ENCODE data around the gene BCAS4. TPM values are rescaled to one million over a fixed set of nuclear protein-coding genes. Genes with fewer than 3 reads are reported as not detected.

Gene BCAS4
- total and polyA plus RNA-seq, 2 donors (not counting 1 experiment from before 2014, with no cell fraction given): 14.1 to 33.7 TPM

- Histone ChIP-seq H3K4me3 (replicated peaks in 1 of 4; ENCODE audit: control extremely low read depth in 1 of 4, insufficient read depth in 1 of 4, low read depth in 3 of 4, low read length in 4 of 4) (no peak overlapping the region), H3K27ac (ENCODE audit: insufficient read depth, low read length) (no peak overlapping the region), H4K20me1 (ENCODE audit: control insufficient read depth, extremely low read depth, insufficient read depth, low read length) (no peaks in the 10 kb centered on the region), H3K4me1 (ENCODE audit: control insufficient read depth, extremely low read depth, insufficient read depth, low read length) (no peaks in the 10 kb centered on the region), H3K27me3 (ENCODE audit: control insufficient read depth, insufficient read depth, low read length) (no peaks in the 10 kb centered on the region), H3K9ac (ENCODE audit: insufficient read depth, low read length) (no peak overlapping the region), H3K36me3 (ENCODE audit: control insufficient read depth, insufficient read depth, low read length) (no peaks in the 10 kb centered on the region), H3K79me2 (ENCODE audit: control insufficient read depth, insufficient read depth, low read length) (no peaks in the 10 kb centered on the region), H2AFZ (ENCODE audit: low read length) (no peak overlapping the region), H3K4me2 (ENCODE audit: extremely low read depth, insufficient read depth, low read length) (no peak overlapping the region), H3K9me3 (ENCODE audit: control insufficient read depth, insufficient read depth, low read depth, low read length) (no peaks in the 10 kb centered on the region)
- no peak for DNase-seq (ENCODE audit: low read depth in 2 of 2)
- TF ChIP-seq EZH2 (IDR thresholded peaks at IDR 0.05; ENCODE audit: low read length, missing control alignments): no peak
- TF ChIP-seq CTCF (conservative IDR thresholded peaks at IDR 0.05 in 1 of 2, IDR thresholded peaks at IDR 0.05 in 1 of 2; ENCODE audit: low read depth in 1 of 2, low read length in 2 of 2): no peak
Observed at GRCh38 chr20:50865591-50865990, 70.7 kb downstream of the BCAS4 start.

- Histone ChIP-seq H3K4me1 (ENCODE audit: control insufficient read depth, extremely low read depth, insufficient read depth, low read length) (no peaks in the 10 kb centered on the region), H3K9me3 (ENCODE audit: control insufficient read depth, insufficient read depth, low read depth, low read length) (no peaks in the 10 kb centered on the region), H3K36me3 (ENCODE audit: control insufficient read depth, insufficient read depth, low read length) (no peaks in the 10 kb centered on the region), H2AFZ (ENCODE audit: low read length) (no peak overlapping the region), H3K79me2 (ENCODE audit: control insufficient read depth, insufficient read depth, low read length) (no peaks in the 10 kb centered on the region), H3K27me3 (ENCODE audit: control insufficient read depth, insufficient read depth, low read length) (no peaks in the 10 kb centered on the region), H4K20me1 (ENCODE audit: control insufficient read depth, extremely low read depth, insufficient read depth, low read length) (no peaks in the 10 kb centered on the region), H3K9ac (ENCODE audit: insufficient read depth, low read length) (no peak overlapping the region), H3K4me2 (ENCODE audit: extremely low read depth, insufficient read depth, low read length) (no peak overlapping the region), H3K27ac (ENCODE audit: insufficient read depth, low read length) (no peak overlapping the region), H3K4me3 (replicated peaks in 1 of 4; ENCODE audit: control extremely low read depth in 1 of 4, insufficient read depth in 1 of 4, low read depth in 3 of 4, low read length in 4 of 4) (no peak overlapping the region)
- no peak for DNase-seq (ENCODE audit: low read depth in 2 of 2)
- no peak for TF ChIP-seq EZH2 (IDR thresholded peaks at IDR 0.05; ENCODE audit: low read length, missing control alignments)
- no peak for TF ChIP-seq CTCF (conservative IDR thresholded peaks at IDR 0.05 in 1 of 2, IDR thresholded peaks at IDR 0.05 in 1 of 2; ENCODE audit: low read depth in 1 of 2, low read length in 2 of 2)
Observed at GRCh38 chr20:50866036-50866685, 71.3 kb downstream of the BCAS4 start.

GRCh38 chr20:50866831-50867230, 72.0 kb downstream of the BCAS4 start:
- no peak for DNase-seq (ENCODE audit: low read depth in 2 of 2)
- no peaks in the 10 kb centered on the region for H4K20me1 ChIP-seq (ENCODE audit: control insufficient read depth, extremely low read depth, insufficient read depth, low read length)
- no peak overlapping the region for H2AFZ ChIP-seq (ENCODE audit: low read length)
- no peaks in the 10 kb centered on the region for H3K9me3 ChIP-seq (ENCODE audit: control insufficient read depth, insufficient read depth, low read depth, low read length)
- H3K4me1 ChIP-seq (ENCODE audit: control insufficient read depth, extremely low read depth, insufficient read depth, low read length): no peaks in the 10 kb centered on the region
- no peak overlapping the region for H3K4me2 ChIP-seq (ENCODE audit: extremely low read depth, insufficient read depth, low read length)
- H3K79me2 ChIP-seq (ENCODE audit: control insufficient read depth, insufficient read depth, low read length): no peaks in the 10 kb centered on the region
- H3K4me3 ChIP-seq (replicated peaks in 1 of 4; ENCODE audit: control extremely low read depth in 1 of 4, insufficient read depth in 1 of 4, low read depth in 3 of 4, low read length in 4 of 4): no peak overlapping the region
- H3K27me3 ChIP-seq (ENCODE audit: control insufficient read depth, insufficient read depth, low read length): no peaks in the 10 kb centered on the region
- no peak for TF ChIP-seq CTCF (conservative IDR thresholded peaks at IDR 0.05 in 1 of 2, IDR thresholded peaks at IDR 0.05 in 1 of 2; ENCODE audit: low read depth in 1 of 2, low read length in 2 of 2)
- TF ChIP-seq EZH2 (IDR thresholded peaks at IDR 0.05; ENCODE audit: low read length, missing control alignments): no peak
- no peak overlapping the region for H3K9ac ChIP-seq (ENCODE audit: insufficient read depth, low read length)
- no peak overlapping the region for H3K27ac ChIP-seq (ENCODE audit: insufficient read depth, low read length)
- H3K36me3 ChIP-seq (ENCODE audit: control insufficient read depth, insufficient read depth, low read length): no peaks in the 10 kb centered on the region

Measured in fibroblast of lung (primary cell).